ENCODE data around the gene P2RX7. TPM values are rescaled to one million over a fixed set of nuclear protein-coding genes. Genes with fewer than 3 reads are reported as not detected.
"Not testable (repeated sequence)": the region's sequence is repeated elsewhere in the genome, so short reads cannot be mapped to it uniquely, and the experiment has no call there.

Gene P2RX7
- total RNA-seq, 1 donor from 2014 or later = 0.29 TPM

DNA sequence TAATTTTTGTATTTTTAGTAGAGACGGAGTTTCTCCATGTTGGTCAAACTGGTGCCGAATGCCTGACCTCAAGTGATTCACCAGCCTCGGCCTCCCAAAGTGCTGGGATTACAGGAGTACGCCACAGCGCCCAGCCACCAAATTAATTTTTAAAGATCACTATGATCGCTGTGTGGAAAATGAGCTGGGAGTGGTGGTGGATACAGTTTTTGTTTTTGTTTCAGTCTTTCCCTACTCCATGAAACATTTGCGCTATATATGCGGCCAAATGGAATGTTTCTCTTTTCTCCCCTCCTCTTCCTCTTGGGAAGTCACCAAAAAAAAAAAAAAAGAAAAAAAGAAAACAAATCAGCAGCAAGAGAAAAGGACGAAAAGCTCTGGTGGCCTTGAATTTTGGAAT is 56.5 kb downstream of the P2RX7 start:
- TF ChIP-seq, protein P1, sequence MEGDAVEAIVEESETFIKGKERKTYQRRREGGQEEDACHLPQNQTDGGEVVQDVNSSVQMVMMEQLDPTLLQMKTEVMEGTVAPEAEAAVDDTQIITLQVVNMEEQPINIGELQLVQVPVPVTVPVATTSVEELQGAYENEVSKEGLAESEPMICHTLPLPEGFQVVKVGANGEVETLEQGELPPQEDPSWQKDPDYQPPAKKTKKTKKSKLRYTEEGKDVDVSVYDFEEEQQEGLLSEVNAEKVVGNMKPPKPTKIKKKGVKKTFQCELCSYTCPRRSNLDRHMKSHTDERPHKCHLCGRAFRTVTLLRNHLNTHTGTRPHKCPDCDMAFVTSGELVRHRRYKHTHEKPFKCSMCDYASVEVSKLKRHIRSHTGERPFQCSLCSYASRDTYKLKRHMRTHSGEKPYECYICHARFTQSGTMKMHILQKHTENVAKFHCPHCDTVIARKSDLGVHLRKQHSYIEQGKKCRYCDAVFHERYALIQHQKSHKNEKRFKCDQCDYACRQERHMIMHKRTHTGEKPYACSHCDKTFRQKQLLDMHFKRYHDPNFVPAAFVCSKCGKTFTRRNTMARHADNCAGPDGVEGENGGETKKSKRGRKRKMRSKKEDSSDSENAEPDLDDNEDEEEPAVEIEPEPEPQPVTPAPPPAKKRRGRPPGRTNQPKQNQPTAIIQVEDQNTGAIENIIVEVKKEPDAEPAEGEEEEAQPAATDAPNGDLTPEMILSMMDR (IDR thresholded peaks at IDR 0.05; ENCODE audit: insufficient read depth, low read length, poor library complexity, severe bottlenecking) = no peak
- H3K4me3 ChIP-seq (ENCODE audit: low read depth, low read length) = no peak overlapping the region
- no peak for DNase-seq (ENCODE audit: low read depth)
- H3K27me3 ChIP-seq (ENCODE audit: control insufficient read depth, insufficient read depth, low read length) = no peaks in the 10 kb centered on the region
- no peaks in the 10 kb centered on the region for H3K36me3 ChIP-seq (ENCODE audit: control insufficient read depth, insufficient read depth, low read length)

GRCh38 chr12:121189619-121190155 is 57.0 kb downstream of the P2RX7 start:
- TF ChIP-seq, protein P1 (IDR thresholded peaks at IDR 0.05; ENCODE audit: insufficient read depth, low read length, poor library complexity, severe bottlenecking) = no peak
- no peaks in the 10 kb centered on the region for H3K36me3 ChIP-seq (ENCODE audit: control insufficient read depth, insufficient read depth, low read length)
- H3K27me3 ChIP-seq (ENCODE audit: control insufficient read depth, insufficient read depth, low read length) = no peaks in the 10 kb centered on the region
- no peak overlapping the region for H3K4me3 ChIP-seq (ENCODE audit: low read depth, low read length)
- DNase-seq (ENCODE audit: low read depth) = no peak

DNA sequence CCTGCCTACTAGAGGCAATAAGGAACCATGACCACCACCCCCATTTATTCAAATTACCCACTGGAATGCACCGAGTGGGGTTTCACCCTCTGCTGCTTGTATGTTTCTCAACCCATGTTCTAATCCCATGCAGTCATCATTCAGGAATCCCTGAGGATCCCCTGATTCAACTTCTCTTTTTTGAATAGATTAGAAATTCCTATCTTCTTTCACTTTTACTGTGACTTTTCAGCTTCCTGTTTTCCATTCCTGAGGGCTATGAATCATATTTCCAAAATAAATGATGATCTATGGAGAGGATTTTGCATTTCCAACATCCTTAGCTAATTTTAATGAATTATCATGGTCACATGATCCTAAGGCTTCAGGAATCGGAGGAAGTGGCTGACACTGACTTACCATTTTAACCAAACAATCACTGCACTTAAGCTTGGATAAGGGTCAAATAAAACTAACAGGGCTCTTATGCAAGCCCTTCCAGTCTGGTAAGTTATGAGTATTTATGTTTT is 57.9 kb downstream of the P2RX7 start:
- no peaks in the 10 kb centered on the region for H3K36me3 ChIP-seq (ENCODE audit: control insufficient read depth, insufficient read depth, low read length)
- H3K4me3 ChIP-seq (ENCODE audit: low read depth, low read length) = no peak overlapping the region
- TF ChIP-seq, protein P1 (IDR thresholded peaks at IDR 0.05; ENCODE audit: insufficient read depth, low read length, poor library complexity, severe bottlenecking) = no peak
- H3K27me3 ChIP-seq (ENCODE audit: control insufficient read depth, insufficient read depth, low read length) = no peaks in the 10 kb centered on the region
- DNase-seq (ENCODE audit: low read depth) = peak; percentile 88

GRCh38 chr12:121191151-121191550 is 58.5 kb downstream of the P2RX7 start:
- TF ChIP-seq, protein P1 (IDR thresholded peaks at IDR 0.05; ENCODE audit: insufficient read depth, low read length, poor library complexity, severe bottlenecking) = no peak
- no peak overlapping the region for H3K4me3 ChIP-seq (ENCODE audit: low read depth, low read length)
- H3K36me3 ChIP-seq (ENCODE audit: control insufficient read depth, insufficient read depth, low read length) = no peaks in the 10 kb centered on the region
- DNase-seq (ENCODE audit: low read depth) = no peak
- no peaks in the 10 kb centered on the region for H3K27me3 ChIP-seq (ENCODE audit: control insufficient read depth, insufficient read depth, low read length)

- TF ChIP-seq, protein P1 (IDR thresholded peaks at IDR 0.05; ENCODE audit: insufficient read depth, low read length, poor library complexity, severe bottlenecking) = no peak
Measured at GRCh38 chr12:121196902-121197301, 64.2 kb downstream of the P2RX7 start.

DNA sequence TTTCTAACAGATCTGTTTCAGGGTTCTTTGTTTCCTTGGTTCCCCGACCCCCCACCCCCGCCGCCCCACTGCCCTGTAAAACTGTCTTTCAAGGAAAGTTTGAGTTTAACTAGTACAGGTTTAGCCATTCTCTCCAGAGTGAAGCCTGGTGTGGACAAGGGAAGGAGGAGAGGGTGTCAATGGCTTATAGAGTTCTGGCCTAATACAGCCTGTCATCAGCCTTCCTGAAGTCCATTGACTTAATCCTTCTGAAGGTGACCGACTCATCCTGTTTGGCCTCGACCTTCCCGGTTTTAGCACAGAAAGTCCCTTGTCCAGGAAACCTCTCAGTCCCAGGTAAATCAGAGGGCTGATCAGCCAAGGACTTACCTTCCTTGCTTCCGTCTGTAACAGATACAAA is 66.3 kb downstream of the P2RX7 start:
- TF ChIP-seq, protein P1 (IDR thresholded peaks at IDR 0.05; ENCODE audit: insufficient read depth, low read length, poor library complexity, severe bottlenecking) = no peak
- Histone ChIP-seq H3K36me3 (ENCODE audit: control insufficient read depth, insufficient read depth, low read length) (no peaks in the 10 kb centered on the region), H3K4me3 (ENCODE audit: low read depth, low read length) (no peak overlapping the region), H3K27me3 (ENCODE audit: control insufficient read depth, insufficient read depth, low read length) (no peaks in the 10 kb centered on the region)
- DNase-seq (ENCODE audit: low read depth) = no peak

More at GRCh38 chr12:121196902-121197301, 64.2 kb downstream of the P2RX7 start:
- Histone ChIP-seq H3K27me3 (ENCODE audit: control insufficient read depth, insufficient read depth, low read length) (no peaks in the 10 kb centered on the region), H3K36me3 (ENCODE audit: control insufficient read depth, insufficient read depth, low read length) (no peaks in the 10 kb centered on the region), H3K4me3 (ENCODE audit: low read depth, low read length) (no peak overlapping the region)
- no peak for DNase-seq (ENCODE audit: low read depth)

GRCh38 chr12:121201140-121201539 is 68.5 kb downstream of the P2RX7 start:
- not testable (repeated sequence) for DNase-seq (ENCODE audit: low read depth); H3K36me3 ChIP-seq (ENCODE audit: control insufficient read depth, insufficient read depth, low read length); H3K4me3 ChIP-seq (ENCODE audit: low read depth, low read length); H3K27me3 ChIP-seq (ENCODE audit: control insufficient read depth, insufficient read depth, low read length)
